Measurements from ENCODE around the gene POLR1A.
"Not testable (repeated sequence)": the region's sequence is repeated elsewhere in the genome, so short reads cannot be mapped to it uniquely, and the experiment has no call there.

Gene POLR1A

GRCh38 chr2:85995648-85996529 lies 109.8 kb downstream of the POLR1A start:
- no peak for FAIRE-seq

DNA sequence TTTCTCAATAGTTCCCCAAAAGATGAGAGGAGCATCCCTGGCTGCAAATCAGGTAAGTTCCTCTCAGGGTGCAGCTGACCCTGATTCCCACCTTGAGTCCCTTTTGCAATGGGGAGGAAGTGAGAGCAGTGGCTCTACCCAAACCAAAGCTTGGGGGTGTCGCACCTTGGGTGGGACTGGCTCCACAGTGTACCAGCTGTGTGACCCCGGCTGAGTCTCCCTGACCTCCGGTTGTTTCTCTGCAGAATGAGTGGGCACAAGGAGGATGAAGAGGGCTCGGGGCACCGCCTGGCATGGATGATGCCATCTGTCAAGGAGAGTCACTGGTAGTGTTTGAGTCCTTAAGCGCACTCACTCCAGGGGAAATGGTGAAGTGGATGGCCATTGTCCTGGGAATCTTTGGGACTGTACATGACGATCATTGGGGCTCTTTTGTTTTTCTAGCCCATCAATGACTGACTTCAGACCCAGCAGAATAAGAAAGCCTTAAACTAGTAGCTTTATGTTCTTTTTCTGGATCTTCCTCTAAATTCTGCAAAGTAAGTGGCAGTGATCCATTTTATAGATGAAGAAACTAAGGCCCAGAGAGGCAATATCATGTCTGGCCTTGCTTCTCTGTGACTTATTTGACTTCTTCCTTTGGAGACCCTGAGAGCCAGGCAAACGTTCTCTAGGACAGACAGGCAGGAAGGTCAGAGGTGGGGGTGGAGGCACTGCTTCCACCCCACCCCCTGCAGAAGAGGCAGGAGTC lies 110.6 kb downstream of the POLR1A start:
- no peak for FAIRE-seq

- no peak for FAIRE-seq
These were observed 111.3 kb downstream of the POLR1A start for GRCh38 chr2:85994421-85994777.

GRCh38 chr2:85992611-85993010 lies 113.1 kb downstream of the POLR1A start:
- no peak for FAIRE-seq

GRCh38 chr2:85992053-85992452 lies 113.6 kb downstream of the POLR1A start:
- not testable (repeated sequence) for FAIRE-seq

DNA sequence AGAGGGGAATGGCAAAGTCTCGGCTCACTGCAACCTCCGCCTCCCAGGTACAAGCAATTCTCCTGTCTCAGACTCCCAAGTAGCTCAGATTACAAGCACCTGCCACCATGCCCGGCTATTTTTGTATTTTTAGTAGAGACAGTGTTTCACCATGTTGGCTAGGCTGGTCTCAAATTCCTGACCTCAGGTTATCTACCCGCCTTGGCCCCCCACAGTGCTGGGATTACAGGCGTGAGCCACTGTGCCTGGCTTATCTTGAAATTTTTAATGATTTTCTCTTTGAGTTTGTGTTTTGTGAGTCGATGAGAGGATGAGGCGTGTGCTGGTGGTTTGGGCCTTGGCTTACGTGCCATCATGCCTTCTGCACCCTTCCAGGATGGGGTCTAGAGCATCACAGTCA lies 115.6 kb downstream of the POLR1A start:
- FAIRE-seq: no peak

GRCh38 chr2:85989288-85989865 lies 116.3 kb downstream of the POLR1A start:
- no peak for FAIRE-seq

DNA sequence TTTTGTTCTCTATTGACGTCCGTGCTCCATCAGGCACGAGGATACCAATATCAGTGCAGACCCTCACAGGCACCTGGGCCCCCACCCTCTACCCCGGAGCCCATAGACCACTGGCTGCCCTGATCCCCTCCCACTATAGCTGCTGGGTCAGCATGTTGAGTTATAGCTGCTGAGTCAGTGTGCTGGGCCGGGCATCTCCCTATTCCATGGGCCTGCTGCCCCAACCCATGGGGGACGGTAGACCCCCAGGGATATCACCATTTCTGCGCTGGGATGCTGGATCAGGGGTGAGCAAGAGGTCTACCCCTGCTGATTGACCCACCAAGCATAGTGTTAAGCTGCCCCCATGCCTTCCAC lies 116.8 kb downstream of the POLR1A start:
- no peak for FAIRE-seq

GRCh38 chr2:85988175-85988913 lies 117.3 kb downstream of the POLR1A start:
- no peak for FAIRE-seq

DNA sequence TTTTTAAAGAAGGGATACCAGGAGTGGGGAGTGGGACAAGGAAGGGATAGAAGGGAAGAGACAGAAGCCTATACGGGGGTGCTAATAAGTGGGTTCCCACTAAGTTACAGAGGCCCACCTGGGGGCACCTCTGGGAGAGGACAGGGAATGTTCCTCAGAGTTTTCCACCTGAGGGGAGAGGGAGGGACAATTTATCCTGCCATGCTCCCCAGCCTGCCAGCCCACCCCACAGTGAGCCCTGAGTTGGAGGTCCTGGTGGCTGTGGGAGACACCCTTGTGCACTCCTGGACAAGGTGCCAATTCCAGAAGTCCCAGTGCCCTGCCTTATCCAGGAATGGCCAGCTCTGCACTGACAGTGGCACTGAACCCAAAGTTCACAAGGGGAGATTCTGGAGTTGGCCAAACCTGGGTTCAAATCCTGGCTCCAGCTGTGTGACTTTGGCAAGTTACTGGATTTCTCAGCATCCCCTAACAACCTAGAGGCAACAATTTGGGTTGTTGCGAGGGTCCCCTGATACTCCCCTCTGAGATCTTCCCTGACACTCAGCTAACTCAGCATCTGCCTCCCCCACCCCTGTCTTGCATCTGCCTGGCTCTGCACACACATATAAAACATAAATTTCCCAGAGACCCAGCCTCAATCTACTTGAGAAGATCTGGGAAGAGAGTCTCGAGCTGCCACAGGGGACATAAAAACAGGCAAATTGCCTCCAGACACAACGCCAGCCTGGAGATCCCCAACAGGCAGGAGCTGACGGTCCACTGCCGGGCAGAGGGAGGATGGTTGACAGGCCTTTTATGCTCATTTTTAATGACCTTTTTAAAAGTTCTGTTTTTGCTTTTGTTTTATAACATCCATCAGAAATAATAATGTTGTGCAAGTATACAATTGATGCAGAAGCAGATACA lies 118.2 kb downstream of the POLR1A start:
- no peak for FAIRE-seq

DNA sequence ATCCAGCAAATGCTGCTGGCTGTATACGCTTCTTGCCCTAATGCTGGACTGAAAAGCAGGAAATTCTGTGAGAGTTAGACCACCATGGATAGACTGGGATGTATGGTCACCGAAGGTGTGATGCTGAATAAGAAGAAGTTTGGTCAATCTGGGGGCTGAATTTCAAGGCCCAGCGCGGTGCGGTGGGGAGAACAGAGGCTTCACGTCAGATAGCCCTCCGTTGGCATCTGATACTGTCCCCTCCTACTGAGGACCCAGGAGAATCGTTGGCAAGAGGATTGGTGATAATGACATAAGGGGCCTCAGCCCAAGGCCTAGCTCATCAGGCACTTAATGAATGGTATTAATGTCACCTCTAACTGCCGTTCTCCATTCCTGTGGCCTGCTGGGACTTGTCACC lies 119.6 kb downstream of the POLR1A start:
- no peak for FAIRE-seq

DNA sequence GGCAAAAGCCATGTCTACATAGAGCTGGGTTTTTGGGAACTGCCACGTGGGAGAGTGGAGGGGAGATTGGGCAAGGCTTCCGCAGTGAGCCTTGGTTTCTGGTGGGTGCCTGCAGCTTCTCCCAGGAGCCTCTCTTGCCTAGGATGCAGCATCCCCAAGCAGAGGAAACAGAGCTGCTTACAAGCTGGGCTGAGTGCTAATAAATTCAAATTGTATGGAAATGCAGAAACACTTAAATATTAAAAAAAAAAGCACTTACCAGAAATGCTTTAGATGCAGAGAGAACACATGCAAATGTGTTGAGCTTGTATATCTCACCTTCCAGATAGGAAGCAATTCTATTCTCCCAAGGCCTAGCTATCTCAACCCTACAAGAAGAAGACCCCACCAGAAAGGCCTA lies 120.9 kb downstream of the POLR1A start:
- no peak for FAIRE-seq

GRCh38 chr2:85983766-85984165 lies 121.9 kb downstream of the POLR1A start:
- no peak for FAIRE-seq

DNA sequence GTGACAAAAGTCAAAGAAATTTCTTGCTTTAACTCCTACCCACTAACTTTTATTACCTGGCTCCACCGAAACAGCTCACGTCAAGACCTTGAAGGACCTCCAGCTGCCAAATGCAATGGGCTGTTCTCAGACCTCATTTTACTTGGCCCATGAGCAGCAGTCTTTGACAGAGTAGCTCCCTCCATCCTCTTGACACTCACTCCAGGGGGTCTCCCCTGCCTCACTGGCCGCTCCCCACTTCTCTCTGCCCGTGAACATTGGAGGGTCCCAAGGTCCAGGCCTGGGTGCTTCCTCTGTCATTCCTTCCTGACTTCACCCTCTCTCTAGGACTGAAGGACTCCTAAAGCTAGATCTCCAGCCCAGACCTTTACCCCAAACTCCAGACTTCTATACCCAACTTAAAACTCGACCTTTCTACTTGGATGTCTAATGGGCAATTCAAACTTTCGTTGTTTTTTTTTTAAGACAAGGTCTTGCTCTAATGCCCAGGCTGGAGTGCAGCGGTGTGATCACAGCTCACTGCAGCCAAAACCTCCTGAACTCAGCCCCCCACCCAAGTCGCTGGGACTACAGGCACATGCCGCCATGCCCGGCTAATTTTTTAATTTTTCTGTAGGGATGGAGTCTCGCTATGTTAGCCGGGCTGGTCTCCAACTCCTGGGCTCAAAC lies 124.0 kb downstream of the POLR1A start:
- no peak for FAIRE-seq

GRCh38 chr2:85978883-85979780 lies 126.6 kb downstream of the POLR1A start:
- no peak for FAIRE-seq

- FAIRE-seq: no peak
These were observed 129.4 kb downstream of the POLR1A start for GRCh38 chr2:85976106-85976920.

DNA sequence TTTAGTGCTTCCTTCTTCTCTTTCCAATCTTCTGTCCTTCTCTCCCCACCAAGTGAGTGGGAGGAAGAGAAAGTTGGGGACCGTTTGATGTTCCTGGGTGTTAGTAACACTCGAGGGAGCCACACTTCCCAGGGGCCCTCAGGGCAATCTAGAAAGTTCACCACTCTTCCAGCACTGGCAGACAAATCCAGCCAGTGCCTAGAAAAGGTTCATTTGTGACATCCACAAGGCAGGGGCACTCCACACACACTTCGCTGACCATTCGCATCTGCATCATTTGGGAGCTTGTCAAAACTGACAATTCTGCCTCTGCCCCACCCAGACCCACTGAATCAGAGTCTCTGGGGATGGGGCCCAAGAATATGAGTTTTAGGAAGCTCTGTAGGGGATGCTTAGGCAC lies 130.1 kb downstream of the POLR1A start:
- no peak for FAIRE-seq

DNA sequence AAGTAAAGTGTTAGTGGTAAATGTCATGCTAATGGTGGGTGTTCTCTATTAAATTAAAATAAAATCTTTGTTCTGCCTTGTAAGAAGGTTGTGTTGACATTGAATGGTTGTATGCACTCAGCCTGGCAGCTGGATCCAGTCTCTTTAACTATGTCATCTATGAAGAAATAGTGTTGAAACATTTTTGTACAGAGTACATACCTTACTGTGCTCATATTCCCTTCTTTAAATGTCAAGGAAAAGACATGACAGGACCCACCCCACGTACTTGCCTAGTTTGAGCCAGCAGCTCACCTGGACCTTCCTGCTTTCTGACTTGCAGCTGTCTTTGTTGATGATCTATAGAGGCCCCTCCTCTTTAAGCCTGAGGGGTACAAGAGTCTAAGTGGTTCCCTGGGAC lies 131.3 kb downstream of the POLR1A start:
- no peak for FAIRE-seq

DNA sequence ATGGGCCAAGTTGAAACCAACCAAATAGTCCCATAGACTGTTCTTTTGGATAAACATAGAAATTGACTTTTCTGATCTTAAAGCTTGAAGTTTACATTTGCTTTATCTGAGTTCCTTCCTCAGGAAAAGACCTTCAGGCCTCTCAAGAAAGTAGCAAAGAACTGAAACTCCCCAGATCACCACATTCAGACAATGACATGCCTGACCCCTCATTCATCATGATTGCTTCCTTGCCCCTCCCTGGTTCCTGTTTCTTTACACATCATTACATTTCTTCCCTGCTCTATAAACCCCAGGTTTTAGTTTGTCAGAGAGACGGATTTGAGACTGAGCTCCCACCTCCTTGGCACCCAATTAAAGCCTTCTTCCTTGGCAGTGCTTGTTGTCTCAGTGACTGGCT lies 133.3 kb downstream of the POLR1A start:
- FAIRE-seq: no peak

- no peak for FAIRE-seq
These were observed 134.3 kb downstream of the POLR1A start for GRCh38 chr2:85971366-85971765.
